BE2C (cell line): ENCODE data around the gene OR2B3.

ENCODE experiments used
- DNase-seq: peaks from one replicate; pipeline ENCODE4 v3.0.0-alpha.2; 2020
- H3K27me3 ChIP-seq: fragments of 250-450 bp; sonication (Bioruptor Pico); 2 replicates; pipeline ENCODE4 v1.5.1; 2020; ENCODE audit warnings: mild to moderate bottlenecking
- H3K36me3 ChIP-seq: fragments of 250-450 bp; sonication (Bioruptor Pico); 2 replicates; pipeline ENCODE4 v1.5.1; 2020; ENCODE audit warnings: mild to moderate bottlenecking
- H3K4me1 ChIP-seq: fragments of 250-450 bp; sonication (Bioruptor Pico); 2 replicates; pipeline ENCODE4 v1.5.1; 2020
- H3K4me3 ChIP-seq: 2 replicates; pipeline ENCODE4 v1.5.1; 2011; ENCODE audit warnings: low read depth, low read length
- H3K9me3 ChIP-seq: fragments of 250-450 bp; sonication (Bioruptor Pico); 2 replicates; pipeline ENCODE4 v1.5.1; 2020
- TF ChIP-seq, protein P1 (sequence below): IDR thresholded peaks from 2 replicates; pipeline ENCODE4 v1.5.1; 2012; ENCODE audit warnings: mild to moderate bottlenecking, low read depth, low read length

OR2B3 gene

DNA sequence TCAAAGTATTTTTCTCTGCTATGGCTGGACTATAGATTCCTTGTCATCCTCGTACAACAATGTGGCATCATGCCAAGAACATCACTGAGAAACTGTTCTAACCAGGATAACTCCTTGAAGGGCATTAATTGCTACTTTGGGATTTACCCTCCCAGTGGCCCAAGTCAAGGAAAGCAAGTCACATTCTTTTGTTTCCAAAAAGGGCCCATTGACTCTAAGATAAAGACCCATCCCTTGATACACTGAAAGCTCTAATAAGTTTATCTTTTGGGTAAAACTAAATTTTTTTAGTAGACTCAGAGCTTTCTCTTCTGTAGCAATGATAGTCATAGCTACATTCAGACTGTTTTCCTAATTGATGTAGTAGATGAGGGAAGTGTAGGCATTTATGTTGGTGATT, 20.6 kb upstream of the OR2B3 start, which contains the start of gene OR2J3:
OR2J3 (plus strand) TSS at position 301 of the 400 bp plus-strand sequence. CDS start 3,833 bp downstream, outside the sequence.
- TF ChIP-seq, protein P1, sequence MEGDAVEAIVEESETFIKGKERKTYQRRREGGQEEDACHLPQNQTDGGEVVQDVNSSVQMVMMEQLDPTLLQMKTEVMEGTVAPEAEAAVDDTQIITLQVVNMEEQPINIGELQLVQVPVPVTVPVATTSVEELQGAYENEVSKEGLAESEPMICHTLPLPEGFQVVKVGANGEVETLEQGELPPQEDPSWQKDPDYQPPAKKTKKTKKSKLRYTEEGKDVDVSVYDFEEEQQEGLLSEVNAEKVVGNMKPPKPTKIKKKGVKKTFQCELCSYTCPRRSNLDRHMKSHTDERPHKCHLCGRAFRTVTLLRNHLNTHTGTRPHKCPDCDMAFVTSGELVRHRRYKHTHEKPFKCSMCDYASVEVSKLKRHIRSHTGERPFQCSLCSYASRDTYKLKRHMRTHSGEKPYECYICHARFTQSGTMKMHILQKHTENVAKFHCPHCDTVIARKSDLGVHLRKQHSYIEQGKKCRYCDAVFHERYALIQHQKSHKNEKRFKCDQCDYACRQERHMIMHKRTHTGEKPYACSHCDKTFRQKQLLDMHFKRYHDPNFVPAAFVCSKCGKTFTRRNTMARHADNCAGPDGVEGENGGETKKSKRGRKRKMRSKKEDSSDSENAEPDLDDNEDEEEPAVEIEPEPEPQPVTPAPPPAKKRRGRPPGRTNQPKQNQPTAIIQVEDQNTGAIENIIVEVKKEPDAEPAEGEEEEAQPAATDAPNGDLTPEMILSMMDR = no peak
- H3K36me3 ChIP-seq = no peaks in the 10 kb centered on the region
- H3K27me3 ChIP-seq = no peaks in the 10 kb centered on the region
- no peak within 1 kb of the TSS for H3K4me3 ChIP-seq
- H3K9me3 ChIP-seq = no peaks in the 10 kb centered on the region
- no peaks in the 10 kb centered on the region for H3K4me1 ChIP-seq
- DNase-seq = no peak

GRCh38 chr6:29099190-29099589, 12.1 kb upstream of the OR2B3 start, which contains the start of gene OR2J1:
Gene OR2J1, plus strand, starts transcription at chr6:29099490. Its CDS starts 1,453 bp downstream, at chr6:29100943.
- DNase-seq = no peak
- no peaks in the 10 kb centered on the region for H3K27me3 ChIP-seq
- no peaks in the 10 kb centered on the region for H3K4me1 ChIP-seq
- no peaks in the 10 kb centered on the region for H3K36me3 ChIP-seq
- TF ChIP-seq, protein P1 = no peak
- H3K9me3 ChIP-seq = no peaks in the 10 kb centered on the region
- H3K4me3 ChIP-seq = no peak within 1 kb of the TSS

- Histone ChIP-seq H3K27me3 (no peaks in the 10 kb centered on the region), H3K9me3 (no peaks in the 10 kb centered on the region), H3K4me3 (no peak overlapping the region), H3K4me1 (no peaks in the 10 kb centered on the region), H3K36me3 (no peaks in the 10 kb centered on the region)
- TF ChIP-seq, protein P1 = no peak
- no peak for DNase-seq
Measured at GRCh38 chr6:29097803-29098202, 10.7 kb upstream of the OR2B3 start.

GRCh38 chr6:29092957-29093356, 5.8 kb upstream of the OR2B3 start:
- no peaks in the 10 kb centered on the region for H3K27me3 ChIP-seq
- H3K9me3 ChIP-seq = no peaks in the 10 kb centered on the region
- H3K36me3 ChIP-seq = no peaks in the 10 kb centered on the region
- TF ChIP-seq, protein P1 = no peak
- no peak for DNase-seq
- no peaks in the 10 kb centered on the region for H3K4me1 ChIP-seq
- H3K4me3 ChIP-seq = no peak overlapping the region

GRCh38 chr6:29082457-29082856, 4.7 kb downstream of the OR2B3 start:
- DNase-seq = no peak
- H3K27me3 ChIP-seq = no peaks in the 10 kb centered on the region
- TF ChIP-seq, protein P1 = no peak
- H3K4me3 ChIP-seq = no peak overlapping the region
- no peaks in the 10 kb centered on the region for H3K9me3 ChIP-seq
- H3K36me3 ChIP-seq = no peaks in the 10 kb centered on the region
- no peaks in the 10 kb centered on the region for H3K4me1 ChIP-seq

DNA sequence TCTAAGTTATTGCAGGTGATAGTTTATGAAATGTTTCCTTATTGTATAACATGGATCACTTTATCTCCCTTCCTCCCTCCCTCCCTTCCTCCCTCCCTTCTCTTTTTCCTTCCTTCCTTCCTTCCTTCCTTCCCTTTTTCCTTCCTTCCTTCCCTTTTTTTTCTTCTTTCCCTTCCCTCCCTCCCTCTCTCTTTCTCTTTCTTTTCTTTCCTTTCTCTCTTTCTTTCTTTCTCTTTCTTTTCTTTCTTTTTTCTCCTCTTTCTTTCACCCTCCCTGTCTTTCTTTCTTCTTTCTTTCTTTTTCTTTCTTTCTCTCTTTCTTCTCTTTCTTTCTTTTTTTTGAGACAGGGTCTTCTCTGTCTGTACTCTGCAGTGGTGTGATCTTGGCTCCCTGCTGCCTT, 5.8 kb downstream of the OR2B3 start:
- Histone ChIP-seq H3K36me3 (no peaks in the 10 kb centered on the region), H3K4me1 (no peaks in the 10 kb centered on the region), H3K4me3 (no peak overlapping the region), H3K9me3 (no peaks in the 10 kb centered on the region), H3K27me3 (no peaks in the 10 kb centered on the region)
- no peak for DNase-seq
- TF ChIP-seq, protein P1 = no peak
